ENCODE data around the gene FOXRED1.
"Not testable (repeated sequence)": the region's sequence is repeated elsewhere in the genome, so short reads cannot be mapped to it uniquely, and the experiment has no call there.

FOXRED1 gene

GRCh38 chr11:126255507-126255906 is 13.4 kb upstream of the FOXRED1 start:
- H3K27me3 ChIP-seq (ENCODE audit: insufficient read depth, low read length); H3K4me1 ChIP-seq (ENCODE audit: insufficient read depth, low read length); H2AFZ ChIP-seq (ENCODE audit: low read depth, low read length); H3K4me3 ChIP-seq (ENCODE audit: low read length); H3K9me3 ChIP-seq (ENCODE audit: low read length): not testable (repeated sequence)
- peaks cover 49% of the 10 kb centered on the region for H3K36me3 ChIP-seq (ENCODE audit: insufficient read depth, low read length)

GRCh38 chr11:126256216-126256615 is 12.7 kb upstream of the FOXRED1 start:
- Histone ChIP-seq H2AFZ (ENCODE audit: low read depth, low read length) (no peak overlapping the region), H3K27me3 (ENCODE audit: insufficient read depth, low read length) (no peaks in the 10 kb centered on the region), H3K4me1 (ENCODE audit: insufficient read depth, low read length) (no peaks in the 10 kb centered on the region), H3K36me3 (ENCODE audit: insufficient read depth, low read length) (peaks cover 53% of the 10 kb centered on the region), H3K9me3 (ENCODE audit: low read length) (no peaks in the 10 kb centered on the region), H3K4me3 (ENCODE audit: low read length) (no peak overlapping the region)

GRCh38 chr11:126257144-126257543 is 11.8 kb upstream of the FOXRED1 start:
- no peaks in the 10 kb centered on the region for H3K27me3 ChIP-seq (ENCODE audit: insufficient read depth, low read length)
- no peak overlapping the region for H3K4me3 ChIP-seq (ENCODE audit: low read length)
- H2AFZ ChIP-seq (ENCODE audit: low read depth, low read length), result no peak overlapping the region
- peaks cover 60% of the 10 kb centered on the region for H3K36me3 ChIP-seq (ENCODE audit: insufficient read depth, low read length)
- no peaks in the 10 kb centered on the region for H3K4me1 ChIP-seq (ENCODE audit: insufficient read depth, low read length)
- H3K9me3 ChIP-seq (ENCODE audit: low read length), result no peaks in the 10 kb centered on the region

GRCh38 chr11:126257764-126258163 is 11.2 kb upstream of the FOXRED1 start:
- H3K4me3 ChIP-seq (ENCODE audit: low read length), result no peak overlapping the region

GRCh38 chr11:126262216-126262615 is 6.7 kb upstream of the FOXRED1 start:
- no peaks in the 10 kb centered on the region for H3K4me1 ChIP-seq (ENCODE audit: insufficient read depth, low read length)
- no peak overlapping the region for H3K4me3 ChIP-seq (ENCODE audit: low read length)
- H3K27me3 ChIP-seq (ENCODE audit: insufficient read depth, low read length), result no peaks in the 10 kb centered on the region
- H2AFZ ChIP-seq (ENCODE audit: low read depth, low read length), result no peak overlapping the region
- H3K9me3 ChIP-seq (ENCODE audit: low read length), result no peaks in the 10 kb centered on the region
- peaks cover 79% of the 10 kb centered on the region for H3K36me3 ChIP-seq (ENCODE audit: insufficient read depth, low read length)

More at GRCh38 chr11:126257764-126258163, 11.2 kb upstream of the FOXRED1 start:
- Histone ChIP-seq H3K27me3 (ENCODE audit: insufficient read depth, low read length) (no peaks in the 10 kb centered on the region), H3K9me3 (ENCODE audit: low read length) (no peaks in the 10 kb centered on the region), H3K36me3 (ENCODE audit: insufficient read depth, low read length) (peaks cover 64% of the 10 kb centered on the region), H3K4me1 (ENCODE audit: insufficient read depth, low read length) (no peaks in the 10 kb centered on the region), H2AFZ (ENCODE audit: low read depth, low read length) (no peak overlapping the region)

- Histone ChIP-seq H3K9me3 (ENCODE audit: low read length) (no peaks in the 10 kb centered on the region), H3K4me3 (ENCODE audit: low read length) (no peak overlapping the region), H2AFZ (ENCODE audit: low read depth, low read length) (no peak overlapping the region), H3K36me3 (ENCODE audit: insufficient read depth, low read length) (peaks cover 74% of the 10 kb centered on the region), H3K4me1 (ENCODE audit: insufficient read depth, low read length) (peaks cover 10% of the 10 kb centered on the region), H3K27me3 (ENCODE audit: insufficient read depth, low read length) (no peaks in the 10 kb centered on the region)
These were observed 5.5 kb upstream of the FOXRED1 start for GRCh38 chr11:126263489-126263888.

GRCh38 chr11:126265811-126266210 is 3.1 kb upstream of the FOXRED1 start:
- H3K36me3 ChIP-seq (ENCODE audit: insufficient read depth, low read length), result peaks cover 68% of the 10 kb centered on the region
- no peaks in the 10 kb centered on the region for H3K9me3 ChIP-seq (ENCODE audit: low read length)
- H3K4me1 ChIP-seq (ENCODE audit: insufficient read depth, low read length), result peaks cover 16% of the 10 kb centered on the region
- H2AFZ ChIP-seq (ENCODE audit: low read depth, low read length), result no peak overlapping the region
- H3K4me3 ChIP-seq (ENCODE audit: low read length), result no peak overlapping the region
- no peaks in the 10 kb centered on the region for H3K27me3 ChIP-seq (ENCODE audit: insufficient read depth, low read length)

- H3K4me1 ChIP-seq (ENCODE audit: insufficient read depth, low read length), result peaks cover 16% of the 10 kb centered on the region
- peak overlapping the region; percentile 76 for H3K4me3 ChIP-seq (ENCODE audit: low read length)
- peaks cover 58% of the 10 kb centered on the region for H3K36me3 ChIP-seq (ENCODE audit: insufficient read depth, low read length)
- no peaks in the 10 kb centered on the region for H3K27me3 ChIP-seq (ENCODE audit: insufficient read depth, low read length)
- no peaks in the 10 kb centered on the region for H3K9me3 ChIP-seq (ENCODE audit: low read length)
- no peak overlapping the region for H2AFZ ChIP-seq (ENCODE audit: low read depth, low read length)
These were observed 1.3 kb upstream of the FOXRED1 start for GRCh38 chr11:126267650-126268049.

- Histone ChIP-seq H3K4me1 (ENCODE audit: insufficient read depth, low read length) (peaks cover 16% of the 10 kb centered on the region), H3K9me3 (ENCODE audit: low read length) (no peaks in the 10 kb centered on the region), H3K27me3 (ENCODE audit: insufficient read depth, low read length) (no peaks in the 10 kb centered on the region), H3K36me3 (ENCODE audit: insufficient read depth, low read length) (peaks cover 58% of the 10 kb centered on the region), H2AFZ (ENCODE audit: low read depth, low read length) (no peak overlapping the region), H3K4me3 (ENCODE audit: low read length) (peak overlapping the region; percentile 76)
These were observed 620 bp upstream of the FOXRED1 start for GRCh38 chr11:126268361-126268707.

- Histone ChIP-seq H3K36me3 (ENCODE audit: insufficient read depth, low read length) (peaks cover 54% of the 10 kb centered on the region), H2AFZ (ENCODE audit: low read depth, low read length) (no peak overlapping the region), H3K9me3 (ENCODE audit: low read length) (no peaks in the 10 kb centered on the region), H3K4me1 (ENCODE audit: insufficient read depth, low read length) (peaks cover 6% of the 10 kb centered on the region), H3K27me3 (ENCODE audit: insufficient read depth, low read length) (no peaks in the 10 kb centered on the region), H3K4me3 (ENCODE audit: low read length) (no peak overlapping the region)
These were observed 8.4 kb downstream of the FOXRED1 start for GRCh38 chr11:126277322-126277721.

GRCh38 chr11:126277780-126278179 is 8.8 kb downstream of the FOXRED1 start:
- no peaks in the 10 kb centered on the region for H3K9me3 ChIP-seq (ENCODE audit: low read length)
- peaks cover 6% of the 10 kb centered on the region for H3K4me1 ChIP-seq (ENCODE audit: insufficient read depth, low read length)
- no peak overlapping the region for H2AFZ ChIP-seq (ENCODE audit: low read depth, low read length)
- H3K27me3 ChIP-seq (ENCODE audit: insufficient read depth, low read length), result no peaks in the 10 kb centered on the region
- H3K36me3 ChIP-seq (ENCODE audit: insufficient read depth, low read length), result peaks cover 50% of the 10 kb centered on the region
- H3K4me3 ChIP-seq (ENCODE audit: low read length), result no peak overlapping the region

- Histone ChIP-seq H2AFZ (ENCODE audit: low read depth, low read length) (no peak overlapping the region), H3K36me3 (ENCODE audit: insufficient read depth, low read length) (peaks cover 36% of the 10 kb centered on the region), H3K9me3 (ENCODE audit: low read length) (no peaks in the 10 kb centered on the region), H3K27me3 (ENCODE audit: insufficient read depth, low read length) (no peaks in the 10 kb centered on the region), H3K4me3 (ENCODE audit: low read length) (no peak overlapping the region), H3K4me1 (ENCODE audit: insufficient read depth, low read length) (peaks cover 11% of the 10 kb centered on the region)
These were observed 10.2 kb downstream of the FOXRED1 start for GRCh38 chr11:126279191-126279590.

- H3K36me3 ChIP-seq (ENCODE audit: insufficient read depth, low read length), result peaks cover 25% of the 10 kb centered on the region
- H2AFZ ChIP-seq (ENCODE audit: low read depth, low read length), result no peak overlapping the region
- no peak overlapping the region for H3K4me3 ChIP-seq (ENCODE audit: low read length)
- peaks cover 11% of the 10 kb centered on the region for H3K4me1 ChIP-seq (ENCODE audit: insufficient read depth, low read length)
- no peaks in the 10 kb centered on the region for H3K9me3 ChIP-seq (ENCODE audit: low read length)
- no peaks in the 10 kb centered on the region for H3K27me3 ChIP-seq (ENCODE audit: insufficient read depth, low read length)
These were observed 11.6 kb downstream of the FOXRED1 start for GRCh38 chr11:126280595-126280994.

GRCh38 chr11:126281245-126281644 is 12.3 kb downstream of the FOXRED1 start:
- H3K9me3 ChIP-seq (ENCODE audit: low read length), result no peaks in the 10 kb centered on the region
- H2AFZ ChIP-seq (ENCODE audit: low read depth, low read length), result no peak overlapping the region
- peaks cover 18% of the 10 kb centered on the region for H3K36me3 ChIP-seq (ENCODE audit: insufficient read depth, low read length)
- peaks cover 11% of the 10 kb centered on the region for H3K4me1 ChIP-seq (ENCODE audit: insufficient read depth, low read length)
- no peak overlapping the region for H3K4me3 ChIP-seq (ENCODE audit: low read length)
- H3K27me3 ChIP-seq (ENCODE audit: insufficient read depth, low read length), result no peaks in the 10 kb centered on the region
